Hematopoietic multipotent progenitor cell (in vitro differentiated cells): ENCODE data around the gene LRRC25. TPM values are rescaled to one million over a fixed set of nuclear protein-coding genes. Genes with fewer than 3 reads are reported as not detected.

Experiments
- DNase-seq, 3 donors: peaks; one replicate each; pipeline ENCODE4 v3.0.0-alpha.2; 2011 to 2015; ENCODE audit warnings: low read depth in 2 of 3, low spot score in 2 of 3
- total RNA-seq: library from RNA; depleted of rRNA; stranded (reverse); fragments of >200 nt; gene quantifications from one replicate; pipeline ENCODE4 v1.2.3, GENCODE V29; 2012

The LRRC25 gene
- total RNA-seq, 1 donor: 5.4 TPM

DNA sequence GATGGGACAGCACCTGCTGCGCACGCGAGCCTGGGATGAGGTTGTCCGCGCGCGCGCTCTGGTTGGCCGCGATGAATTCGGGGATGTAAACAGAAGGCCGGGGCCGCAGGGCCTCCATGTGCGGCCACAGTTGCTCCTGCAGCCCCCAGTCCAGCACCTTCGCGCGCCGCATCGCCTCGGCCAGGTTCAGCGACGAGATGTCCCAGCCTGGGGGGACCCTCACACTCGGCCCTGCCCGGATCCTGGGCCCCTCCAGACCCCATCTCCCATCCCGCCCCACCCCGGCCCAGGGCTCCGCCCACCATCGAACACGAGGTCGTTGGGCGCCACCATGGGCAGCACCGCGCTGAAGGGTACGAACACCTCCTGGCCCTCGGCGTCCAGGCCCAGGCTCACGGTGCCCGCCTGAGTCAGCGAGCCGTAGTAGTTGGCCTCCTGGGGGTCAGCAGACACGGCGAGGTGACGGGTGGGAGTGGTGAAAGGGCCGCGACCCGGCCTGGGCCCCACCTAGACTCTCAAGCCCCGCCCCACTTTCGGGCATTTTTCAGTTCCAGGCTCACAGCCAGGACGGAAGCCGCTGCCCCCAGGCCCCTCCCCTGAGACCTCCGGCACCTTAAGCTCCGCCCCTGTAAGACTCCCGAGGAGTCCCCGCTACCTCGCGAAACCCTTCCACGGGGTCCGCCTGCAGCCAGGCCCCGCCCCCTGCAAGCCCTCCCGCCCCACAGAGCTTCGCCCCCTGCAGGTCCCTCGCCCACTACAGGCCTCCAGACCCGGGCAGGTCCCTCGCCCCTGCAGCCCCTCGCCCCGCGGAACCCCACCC, 39.5 kb upstream of the LRRC25 start:
- peak in 2 of 3 donors; percentile 92 to 94 for DNase-seq

DNA sequence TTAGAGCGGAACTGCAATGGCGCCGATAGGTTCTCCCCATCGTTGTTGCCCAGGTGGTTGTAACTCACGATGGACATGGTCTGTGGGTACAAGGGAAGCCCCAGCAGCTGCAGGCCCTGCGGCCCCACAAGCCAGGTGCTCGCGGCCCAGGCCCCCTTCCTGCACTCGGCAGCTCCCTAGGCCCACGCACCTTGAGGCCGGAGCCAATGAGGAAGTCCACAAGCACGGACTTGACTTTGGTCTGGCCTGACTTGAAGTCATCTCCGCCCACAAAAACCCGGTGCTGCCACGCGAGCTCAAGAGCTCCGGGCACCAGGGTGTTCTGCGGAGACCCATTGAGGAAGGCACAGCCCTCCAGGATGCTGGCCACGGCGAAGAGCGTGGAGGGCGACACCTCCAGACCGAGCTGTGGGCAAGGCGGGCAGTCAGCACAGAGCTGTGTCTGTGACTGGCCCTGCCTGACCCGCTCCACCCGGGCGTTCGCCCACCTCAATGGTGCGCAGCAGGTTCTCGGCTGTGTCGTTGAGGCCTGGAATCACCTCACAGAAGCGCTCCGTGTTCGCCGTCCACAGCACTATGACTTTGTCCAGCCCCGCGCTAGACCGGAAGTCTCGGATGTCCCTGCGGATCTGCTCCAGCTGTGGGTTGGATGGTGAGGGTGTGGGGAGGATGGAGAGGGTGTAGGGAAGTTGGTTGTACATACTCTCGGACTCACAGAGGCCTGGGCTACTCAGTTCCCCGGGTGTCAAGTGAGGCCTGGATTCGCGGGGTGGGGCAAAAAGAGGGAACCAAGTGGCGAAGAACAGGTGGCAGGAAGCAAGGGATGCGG, 38.6 kb upstream of the LRRC25 start:
- no peak for DNase-seq

DNA sequence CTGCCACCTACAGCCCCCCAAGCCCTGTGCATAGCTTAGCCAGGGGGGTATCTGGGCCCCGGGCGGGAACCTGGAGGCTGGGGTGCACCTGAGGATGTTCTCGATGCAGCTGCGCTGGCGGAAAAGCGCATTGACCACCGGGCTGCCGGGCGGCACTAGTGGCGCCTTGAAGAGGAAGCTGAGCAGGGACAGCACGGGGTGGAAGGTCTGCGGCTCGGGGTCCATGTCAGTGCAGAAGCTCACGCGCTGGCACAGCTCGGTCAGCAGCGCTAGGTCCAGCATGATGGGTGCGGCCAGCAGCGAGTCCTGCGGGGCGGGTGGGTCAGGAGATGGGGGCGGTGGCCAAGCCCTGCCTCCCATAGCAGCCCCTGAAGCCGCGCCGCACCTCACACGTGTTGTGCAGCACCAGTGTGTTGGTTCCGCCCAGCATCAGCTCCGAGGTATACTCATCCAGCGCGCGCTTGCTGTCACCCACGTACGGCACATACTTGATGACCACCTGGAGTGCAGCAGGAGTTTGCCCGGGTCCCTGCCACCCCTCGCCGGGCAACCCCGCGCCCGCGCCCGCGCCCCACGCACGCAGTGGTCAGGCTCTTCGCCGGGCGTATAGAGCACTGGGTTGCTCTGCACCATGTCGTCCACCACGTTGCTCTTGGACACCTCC, 37.9 kb upstream of the LRRC25 start:
- DNase-seq: no peak

DNA sequence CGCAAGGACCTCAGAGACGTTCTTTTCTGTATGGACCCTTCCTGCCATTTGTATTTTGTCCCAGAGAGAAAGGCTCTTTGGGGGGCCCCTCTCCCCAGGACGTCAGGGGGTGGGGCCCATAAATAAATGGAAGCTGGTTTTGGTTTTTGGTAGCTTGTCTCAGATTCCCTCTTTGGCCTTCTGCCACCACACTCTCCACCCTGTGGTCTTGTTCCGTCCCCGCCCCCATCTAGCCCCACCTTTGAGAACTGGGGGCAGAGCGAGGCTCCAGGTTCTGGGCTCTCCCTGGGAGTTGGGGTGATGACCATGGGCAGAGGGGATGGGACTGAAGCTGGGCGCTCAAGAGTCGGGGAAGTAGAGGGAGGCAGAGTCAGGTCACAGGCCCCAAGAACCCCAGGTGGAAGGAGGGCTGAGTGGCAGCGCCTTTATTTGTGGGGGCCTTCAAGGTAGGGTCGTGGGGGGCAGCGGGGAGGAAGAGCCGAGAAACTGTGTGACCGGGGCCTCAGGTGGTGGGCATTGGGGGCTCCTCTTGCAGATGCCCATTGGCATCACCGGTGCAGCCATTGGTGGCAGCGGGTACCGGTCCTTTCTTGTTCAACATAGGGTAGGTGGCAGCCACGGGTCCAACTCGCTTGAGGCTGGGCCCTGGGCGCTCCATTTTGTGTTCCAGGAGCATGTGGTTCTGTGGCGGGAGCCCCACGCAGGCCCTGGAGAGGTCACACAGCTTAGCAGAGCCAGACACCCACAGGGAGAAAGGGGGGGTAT, 37.2 kb upstream of the LRRC25 start:
- no peak for DNase-seq

DNA sequence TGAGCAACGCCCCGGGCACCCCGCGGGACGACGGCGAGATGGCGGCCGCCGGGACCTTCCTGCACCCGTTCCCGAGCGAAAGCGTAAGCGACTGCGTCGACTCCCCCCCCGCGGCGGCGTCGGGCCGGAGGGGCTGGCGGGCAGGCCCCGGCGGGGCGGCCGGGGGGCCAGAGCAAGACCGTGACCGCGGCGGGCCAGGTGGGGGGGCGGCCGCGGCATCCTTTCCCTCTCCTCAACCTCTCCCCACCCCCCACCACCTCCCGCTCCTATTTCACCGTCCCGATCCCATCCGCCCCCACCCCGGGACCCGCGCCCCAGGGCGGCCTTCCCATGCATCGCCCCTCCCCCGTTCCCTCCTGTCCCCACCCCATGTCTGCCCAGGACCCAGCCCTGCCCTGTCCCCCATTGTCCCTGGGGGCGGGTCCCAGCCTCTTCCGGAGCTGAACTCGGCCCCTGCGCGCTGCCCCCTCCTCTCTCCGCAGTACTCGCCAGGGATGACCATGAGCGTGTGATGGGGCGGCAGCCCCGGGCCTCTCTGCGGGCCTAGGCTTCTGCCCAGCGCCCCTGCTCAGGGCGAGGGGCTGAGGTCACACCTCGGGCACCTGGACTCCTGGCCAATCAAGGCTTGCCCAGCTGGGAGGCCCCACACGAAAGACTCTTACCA, 36.4 kb upstream of the LRRC25 start:
- DNase-seq: no peak

DNA sequence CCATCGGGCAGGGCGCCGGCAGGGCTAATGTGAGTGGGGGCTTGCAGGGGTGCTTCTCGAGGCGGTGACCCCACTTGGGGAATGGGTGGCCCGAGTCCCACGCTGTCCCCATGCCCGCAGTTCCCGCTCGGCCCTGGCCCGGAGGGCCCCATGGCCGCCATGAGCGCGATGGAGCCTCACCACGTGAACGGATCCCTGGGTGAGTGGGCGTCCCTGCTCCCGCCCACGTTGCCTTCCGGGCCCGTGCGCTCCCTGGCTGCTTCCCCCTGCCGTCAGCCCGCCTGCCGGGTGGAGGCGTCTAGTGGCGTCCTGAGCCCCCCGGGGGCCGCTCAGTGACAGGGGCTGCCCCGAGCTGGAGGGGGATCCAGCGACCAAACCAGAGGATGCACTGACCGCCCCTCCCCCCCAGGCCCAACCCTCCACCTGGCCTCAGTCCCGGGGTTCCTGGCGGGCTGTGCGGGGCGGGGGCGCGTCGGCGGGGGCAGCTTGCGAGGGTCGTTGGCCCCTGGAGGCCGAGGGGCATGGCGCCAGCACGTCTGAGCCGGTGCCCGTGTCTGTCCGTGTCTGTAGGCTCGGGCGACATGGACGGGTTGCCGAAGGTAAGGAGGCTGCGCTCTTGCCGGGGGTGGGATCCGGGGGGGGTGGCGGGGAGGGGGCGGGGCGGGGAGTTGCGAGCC, 35.7 kb upstream of the LRRC25 start:
- DNase-seq: peak in 2 of 3 donors; percentile 69 to 78

DNA sequence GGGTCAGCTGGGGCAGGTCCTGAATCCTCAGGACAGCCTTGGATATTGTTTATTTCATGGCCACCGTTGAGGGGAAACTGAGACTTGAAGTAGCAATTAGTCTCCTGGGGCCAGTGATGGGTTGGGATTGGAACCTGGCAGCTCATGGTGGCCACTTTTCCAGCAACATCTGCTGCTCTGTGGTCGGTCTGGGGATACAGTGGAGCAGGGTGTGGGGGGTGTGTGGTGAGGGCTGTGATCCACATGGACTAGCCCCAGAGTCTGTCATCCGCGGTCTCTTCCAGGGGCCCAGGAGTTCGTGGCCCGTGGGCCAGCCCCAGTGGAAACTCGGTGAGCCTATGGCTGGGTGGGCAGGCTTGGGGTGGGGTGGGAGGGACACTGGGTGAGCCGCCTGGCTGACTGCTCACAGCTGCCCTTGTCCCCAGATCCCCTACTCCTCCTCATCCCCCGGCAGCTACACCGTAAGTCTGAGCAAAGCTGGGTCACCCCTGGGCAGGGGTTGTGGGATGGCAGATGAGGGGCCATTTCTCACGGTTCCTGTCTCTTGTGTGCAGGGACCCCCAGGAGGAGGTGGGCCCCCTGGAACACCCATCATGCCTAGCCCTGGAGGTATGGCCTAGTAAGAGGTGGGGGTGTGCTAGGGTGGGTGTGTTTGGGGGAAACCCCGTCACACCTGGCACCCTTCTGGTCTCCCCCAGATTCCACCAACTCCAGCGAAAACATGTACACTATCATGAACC, 35.0 kb upstream of the LRRC25 start:
- DNase-seq: no peak

DNA sequence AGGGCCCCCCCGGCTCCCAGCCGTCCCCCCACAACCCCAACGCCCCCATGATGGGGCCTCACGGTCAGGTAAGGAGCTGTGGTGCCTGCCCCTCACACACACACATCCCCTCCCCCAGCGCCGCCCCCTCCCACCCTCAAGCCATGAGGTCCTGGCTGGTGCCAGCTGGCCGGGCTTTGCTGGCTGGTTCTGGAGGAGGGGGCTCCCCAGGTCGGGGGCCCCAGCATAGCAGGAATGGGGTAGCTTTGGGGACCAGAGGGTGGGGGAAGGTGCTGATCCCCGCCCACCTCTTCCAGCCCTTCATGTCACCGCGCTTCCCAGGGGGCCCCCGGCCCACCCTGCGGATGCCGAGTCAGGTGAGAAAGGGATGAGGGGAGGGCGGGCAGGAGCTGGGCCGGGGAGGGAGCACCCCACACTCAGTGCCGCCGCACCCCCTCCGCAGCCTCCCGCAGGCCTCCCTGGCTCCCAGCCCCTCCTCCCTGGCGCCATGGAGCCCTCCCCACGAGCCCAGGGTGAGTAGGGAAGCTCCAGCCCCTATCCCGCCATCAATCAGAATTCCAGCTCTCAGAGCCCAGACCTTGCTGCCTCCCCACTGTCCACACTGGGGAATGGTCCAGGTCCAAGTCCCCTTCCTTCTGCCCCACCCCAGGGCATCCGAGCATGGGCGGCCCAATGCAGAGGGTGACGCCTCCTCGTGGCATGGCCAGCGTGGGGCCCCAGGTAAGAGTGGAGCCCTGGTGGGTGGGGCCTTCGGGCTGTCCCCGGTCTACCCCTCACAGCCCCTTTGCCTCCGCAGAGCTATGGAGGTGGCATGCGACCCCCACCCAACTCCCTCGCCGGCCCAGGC, 34.2 kb upstream of the LRRC25 start:
- DNase-seq: no peak

DNA sequence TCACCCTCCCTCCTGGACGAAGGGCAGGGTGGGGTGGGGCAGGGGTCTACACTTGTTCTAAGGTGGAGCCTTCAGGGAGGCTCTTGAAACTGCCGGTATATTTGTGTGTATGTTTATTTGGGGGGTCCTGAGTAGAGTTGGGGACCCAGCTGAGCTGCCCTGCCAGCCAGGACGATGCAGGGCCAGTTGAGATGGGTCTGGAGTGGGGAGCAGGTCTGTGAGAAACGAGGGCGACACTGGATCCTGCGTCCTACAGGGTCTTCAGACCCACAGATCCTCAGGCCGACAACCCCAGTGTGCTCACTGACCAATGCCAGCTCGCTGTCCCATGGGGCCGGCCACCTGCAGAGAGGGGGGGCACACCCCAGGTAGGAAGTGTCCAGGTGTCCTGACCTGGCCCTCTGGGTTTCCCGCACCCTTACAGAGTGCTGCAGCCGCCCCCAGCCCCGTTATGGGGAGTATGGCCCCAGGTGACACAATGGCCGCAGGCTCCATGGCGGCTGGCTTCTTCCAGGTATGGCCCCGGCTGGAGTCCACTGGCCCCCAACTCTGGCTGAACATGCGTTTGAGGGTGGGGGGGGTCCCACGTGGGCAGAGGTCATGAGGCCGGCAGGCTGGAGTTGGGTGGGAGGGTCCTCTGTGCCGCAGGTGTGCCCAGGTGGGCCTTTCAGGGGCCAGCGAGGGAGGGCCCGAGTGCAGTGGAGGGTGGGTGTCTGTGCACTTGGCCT, 33.2 kb upstream of the LRRC25 start:
- DNase-seq: no peak

DNA sequence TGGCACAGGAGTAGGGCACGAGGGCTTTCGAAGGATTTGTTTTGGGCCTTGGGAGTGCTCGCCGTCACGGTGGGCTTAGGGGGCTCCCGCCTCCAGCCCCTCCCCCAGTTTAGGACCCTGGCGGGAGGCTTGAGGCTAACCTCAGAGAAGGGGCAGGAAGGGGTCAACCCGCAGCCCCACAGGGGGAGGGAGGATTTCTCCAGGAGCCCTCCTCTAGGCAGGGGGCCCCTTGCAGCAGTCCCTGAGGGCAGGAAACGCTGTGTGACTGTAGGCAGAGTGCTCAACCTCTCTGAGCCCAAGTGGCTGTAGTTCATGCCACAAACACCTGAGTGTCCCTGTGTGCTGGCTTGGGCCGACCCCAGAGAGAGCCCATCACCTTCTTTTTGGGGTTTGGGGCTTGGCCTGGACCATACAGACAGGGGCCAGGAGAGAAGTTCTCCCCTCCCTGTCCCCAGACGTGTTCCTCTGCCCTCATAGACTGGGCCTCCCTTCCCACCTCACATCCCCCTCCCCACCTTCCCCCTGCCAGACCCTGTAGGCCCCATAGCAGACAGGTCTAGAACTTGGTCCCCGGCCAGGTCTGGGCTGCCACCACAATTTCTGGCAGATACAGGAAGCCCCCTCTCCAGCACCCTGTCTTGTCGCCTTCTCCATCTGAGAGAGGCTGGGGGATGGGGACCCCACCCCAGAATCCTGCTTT, 32.4 kb upstream of the LRRC25 start:
- DNase-seq: no peak

DNA sequence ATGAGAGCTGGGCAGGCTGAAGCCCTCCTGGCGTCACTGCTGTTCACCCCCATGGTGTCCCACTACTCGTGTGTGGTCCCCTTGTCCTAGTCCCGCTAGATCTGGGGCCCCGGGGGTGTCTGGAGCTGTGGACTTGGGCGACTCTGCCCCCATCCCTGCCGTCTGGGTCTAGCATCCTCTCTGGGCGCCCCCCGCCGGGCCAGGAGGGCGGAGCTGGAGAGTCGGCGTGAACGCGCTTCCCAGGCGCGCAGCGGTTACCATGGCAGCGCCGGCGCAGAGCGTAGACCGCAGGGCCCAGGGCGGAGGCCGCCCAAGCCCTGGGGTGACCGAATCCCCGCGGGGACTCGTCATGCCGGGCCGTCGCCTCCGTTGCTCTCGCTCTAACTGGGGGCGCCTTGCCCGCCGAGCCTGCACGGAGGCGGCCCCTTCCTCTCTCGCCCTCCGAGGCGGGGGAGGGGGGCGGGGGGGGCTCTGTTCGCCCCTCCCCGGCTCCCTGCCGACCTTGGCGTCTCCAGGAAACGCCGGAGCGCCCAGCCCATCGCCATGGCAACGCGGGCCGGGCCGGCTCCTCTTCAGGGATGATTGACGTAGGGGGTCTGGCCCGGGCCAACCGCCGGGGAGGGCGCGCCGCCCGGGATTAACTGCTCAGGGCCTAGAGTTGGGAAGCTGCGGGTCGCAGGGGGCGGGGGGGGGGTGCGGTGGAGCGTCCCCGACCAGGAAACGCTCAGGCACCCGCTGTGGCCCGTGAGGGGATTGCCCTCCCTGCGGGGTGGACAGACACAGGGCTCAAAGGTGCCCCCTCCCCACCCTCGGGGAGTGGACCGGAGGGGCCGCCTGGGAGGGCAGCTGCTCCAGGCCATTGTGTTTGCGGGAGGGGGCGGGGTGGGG, 31.6 kb upstream of the LRRC25 start:
- DNase-seq: peak; percentile 85 to 94 (median 91)

DNA sequence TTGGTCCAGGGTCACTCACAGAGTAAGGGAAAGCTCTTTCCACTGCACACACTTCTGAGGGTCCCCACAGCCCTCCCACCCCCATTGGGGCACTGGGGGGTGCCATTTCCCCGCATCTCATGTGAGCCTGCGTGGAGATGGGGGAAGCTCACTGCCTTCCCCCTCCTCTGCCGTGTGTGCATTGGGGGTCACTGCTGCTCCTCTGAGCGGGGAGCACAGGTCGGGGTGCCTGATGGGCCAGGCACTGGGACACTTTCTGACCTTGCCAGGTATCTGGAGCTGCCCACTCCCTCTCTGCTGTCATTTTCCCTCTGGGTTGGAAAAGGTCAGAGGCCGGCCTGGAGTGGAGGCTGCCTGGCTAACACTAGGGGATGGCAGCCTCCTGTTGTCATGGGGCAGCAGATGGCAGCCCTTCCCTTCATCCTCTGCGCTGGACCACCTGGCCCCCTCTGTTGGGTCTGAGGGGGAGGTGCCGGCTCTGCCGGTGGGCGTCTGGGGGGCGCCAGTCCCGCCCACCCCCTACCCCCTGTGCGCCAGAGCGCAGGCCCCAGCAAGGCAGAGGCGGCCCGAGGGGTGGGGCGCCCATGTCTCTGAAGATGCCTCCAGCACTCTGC, 30.9 kb upstream of the LRRC25 start:
- no peak for DNase-seq

DNA sequence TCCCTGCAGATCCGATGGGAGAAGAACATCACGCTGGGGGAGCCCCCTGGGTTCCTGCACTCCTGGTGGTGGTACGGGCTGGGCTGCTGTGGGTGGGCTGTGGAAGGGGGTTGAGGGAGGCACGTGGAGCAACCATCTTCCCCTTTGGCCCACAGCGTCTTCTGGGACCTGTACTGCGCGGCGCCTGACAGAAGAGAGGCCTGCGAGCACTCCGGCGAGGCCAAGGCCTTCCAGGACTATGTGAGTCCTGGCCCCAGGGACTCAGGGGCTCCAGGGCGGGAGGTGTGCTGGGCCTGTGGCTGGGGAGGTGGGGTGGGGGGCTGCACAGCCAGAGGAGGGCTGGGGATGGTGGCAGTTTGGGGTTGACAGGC, 30.3 kb upstream of the LRRC25 start:
- no peak for DNase-seq

DNA sequence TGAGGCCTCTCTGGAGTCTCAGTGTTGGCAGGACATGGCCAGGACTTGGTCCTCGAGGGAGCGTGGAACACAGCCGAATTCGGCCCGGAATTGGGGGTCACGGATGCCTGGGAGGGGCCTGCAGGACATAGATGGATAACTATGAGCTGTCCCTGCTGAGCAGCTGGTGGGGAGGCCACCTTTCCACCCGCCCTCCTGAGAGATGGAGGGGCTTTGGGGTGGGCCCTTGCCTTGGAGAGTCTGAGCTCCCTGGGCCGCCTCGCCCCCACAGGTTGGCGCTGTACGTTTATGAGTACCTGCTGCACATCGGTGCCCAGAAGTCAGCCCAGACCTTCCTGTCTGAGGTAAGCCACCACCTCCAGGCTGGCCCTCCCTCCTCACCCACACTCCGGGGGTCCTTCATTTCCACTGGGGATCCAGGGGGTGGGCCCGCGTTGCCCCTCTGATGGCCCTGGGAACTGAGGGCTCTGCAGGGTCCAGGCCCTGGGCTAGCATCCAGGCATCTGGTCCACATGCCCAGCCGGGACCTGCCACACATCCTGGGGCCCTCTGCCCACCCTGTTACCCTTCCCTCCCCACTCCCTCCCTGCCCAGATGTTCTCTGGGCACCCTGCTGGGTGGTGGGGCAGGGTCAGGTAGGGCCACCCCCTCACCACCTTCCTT, 29.8 kb upstream of the LRRC25 start:
- DNase-seq: no peak

DNA sequence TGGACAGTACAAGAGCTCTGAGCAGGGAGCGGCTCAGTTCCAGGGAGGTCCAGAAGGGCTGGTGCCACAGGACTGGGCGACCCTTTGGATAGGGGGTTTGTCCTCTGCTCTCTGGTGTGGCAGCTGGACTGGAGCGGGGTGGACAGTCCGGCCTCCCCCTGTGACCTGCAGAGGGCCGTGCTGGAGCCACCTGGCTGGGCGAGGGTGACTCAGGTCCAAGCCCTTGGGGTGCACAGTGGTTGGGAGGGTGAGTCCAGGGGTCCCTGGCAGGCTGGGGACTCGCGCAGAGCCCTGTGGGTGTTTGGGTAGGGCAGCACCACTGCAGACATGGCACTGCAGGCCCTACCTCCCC, 29.0 kb upstream of the LRRC25 start:
- DNase-seq: no peak
